NT2/D1 (cell line): ENCODE results near the gene SYNDIG1.

Experiments used
- SUZ12 ChIP-seq: IDR thresholded peaks from 2 replicates; pipeline ENCODE4 v1.6.1; 2011; ENCODE audit not compliant: insufficient read length, insufficient read depth; ENCODE audit errors: extremely low read depth
- YY1 ChIP-seq: IDR thresholded peaks from 2 replicates; pipeline ENCODE4 v1.6.1; 2011; ENCODE audit not compliant: insufficient read length, insufficient read depth
- ZNF274 ChIP-seq: IDR thresholded peaks from 2 replicates; pipeline ENCODE4 v1.6.1; 2011; ENCODE audit warnings: mild to moderate bottlenecking, low read depth, low read length

GRCh38 chr20:24633521-24633920 lies 164.1 kb downstream of the SYNDIG1 start:
- no peak for TF ChIP-seq YY1
- no peak for TF ChIP-seq ZNF274
- no peak for TF ChIP-seq SUZ12
